CD4-positive, alpha-beta T cell treated with Interferon gamma for 1 hour (primary cell): ENCODE measurements around the gene PRUNE2.
"Not testable (repeated sequence)": the region's sequence is repeated elsewhere in the genome, so short reads cannot be mapped to it uniquely, and the experiment has no call there.

ENCODE experiments used
- DNase-seq: peaks from one replicate; pipeline ENCODE4 v3.0.0-alpha.2; 2020

The PRUNE2 gene

GRCh38 chr9:76905791-76906646, at the start of gene PRUNE2:
Gene PRUNE2, minus strand, starts transcription at chr9:76906114. Its CDS starts 151 bp downstream, at chr9:76905963.
- DNase-seq = no peak

- DNase-seq = not testable (repeated sequence)
Observed at GRCh38 chr9:76955406-76955805, 49.5 kb upstream of the PRUNE2 start.

GRCh38 chr9:76949865-76950264, 44.0 kb upstream of the PRUNE2 start:
- no peak for DNase-seq

GRCh38 chr9:76944011-76944410, 38.1 kb upstream of the PRUNE2 start:
- DNase-seq = no peak

- DNase-seq = no peak
Observed at GRCh38 chr9:76943054-76943453, 37.1 kb upstream of the PRUNE2 start.

- no peak for DNase-seq
Observed at GRCh38 chr9:76932757-76933156, 26.8 kb upstream of the PRUNE2 start.

- DNase-seq = no peak
Observed at GRCh38 chr9:76932265-76932664, 26.4 kb upstream of the PRUNE2 start.

- no peak for DNase-seq
Observed at GRCh38 chr9:76927540-76928240, 21.8 kb upstream of the PRUNE2 start.

GRCh38 chr9:76926846-76927245, 20.9 kb upstream of the PRUNE2 start:
- no peak for DNase-seq

- no peak for DNase-seq
Observed at GRCh38 chr9:76926324-76926741, 20.4 kb upstream of the PRUNE2 start.

- no peak for DNase-seq
Observed at GRCh38 chr9:76921165-76921564, 15.3 kb upstream of the PRUNE2 start.

- no peak for DNase-seq
Observed at GRCh38 chr9:76917299-76917698, 11.4 kb upstream of the PRUNE2 start.

GRCh38 chr9:76916231-76916630, 10.3 kb upstream of the PRUNE2 start:
- DNase-seq = no peak

- DNase-seq = no peak
Observed at GRCh38 chr9:76913467-76913866, 7.6 kb upstream of the PRUNE2 start.

- no peak for DNase-seq
Observed at GRCh38 chr9:76912636-76913275, 6.8 kb upstream of the PRUNE2 start.

- no peak for DNase-seq
Observed at GRCh38 chr9:76911971-76912370, 6.1 kb upstream of the PRUNE2 start.

GRCh38 chr9:76910861-76911260, 4.9 kb upstream of the PRUNE2 start:
- no peak for DNase-seq

GRCh38 chr9:76906647-76906975, 697 bp upstream of the PRUNE2 start:
- no peak for DNase-seq

GRCh38 chr9:76904661-76905457, 1.1 kb downstream of the PRUNE2 start:
- DNase-seq = no peak

- no peak for DNase-seq
Observed at GRCh38 chr9:76902395-76902794, 3.5 kb downstream of the PRUNE2 start.

GRCh38 chr9:76901801-76902200, 4.1 kb downstream of the PRUNE2 start:
- DNase-seq = no peak

GRCh38 chr9:76900884-76901440, 5.0 kb downstream of the PRUNE2 start:
- DNase-seq = no peak

- DNase-seq = no peak
Observed at GRCh38 chr9:76898786-76899185, 7.1 kb downstream of the PRUNE2 start.
